ENCODE measurements around the gene FAM89A. TPM values are rescaled to one million over a fixed set of nuclear protein-coding genes. Genes with fewer than 3 reads are reported as not detected.

Gene FAM89A
- total and polyA plus RNA-seq, 2 of the 13 experiments (the other 11 are each of a cell fraction or from before 2014, with no cell fraction given), result 0.35 to 0.44 TPM

- DNase-seq (ENCODE audit: low spot score) (no peak), ATAC-seq (no peak), FAIRE-seq (no peak)
- H3K36me3 ChIP-seq (replicated peaks in 1 of 2; ENCODE audit: control insufficient read depth in 1 of 2, insufficient read depth in 2 of 2, low read length in 2 of 2), result no peaks in the 10 kb centered on the region
- no peak for TF ChIP-seq SMYD3 (CRISPR knock-in tag; IDR thresholded peaks at IDR 0.05)
- TF ChIP-seq AHR (CRISPR knock-in tag; IDR thresholded peaks at IDR 0.05), result no peak
- H3K4me2 ChIP-seq (ENCODE audit: low read depth, low read length), result no peak overlapping the region
- no TSS peak for BruUV-seq (replicated peaks)
- in situ Hi-C loops (cut with HindIII; ENCODE audit: extremely low pct_ligation_motif_present, low pct_unique_long_range_greater_than_20kb), result no loop called here
- no peaks in the 10 kb centered on the region for H3K79me2 ChIP-seq (ENCODE audit: insufficient read depth, low read length)
- peaks cover 0 to 5% of the 10 kb centered on the region in 2 experiments; a peak in 1 of 5 replicates for H3K27me3 ChIP-seq (ENCODE audit: control insufficient read depth in 1 of 2, insufficient read depth in 2 of 2, low read length in 2 of 2)
- H3K9me3 ChIP-seq (ENCODE audit: low read length), result no peaks in the 10 kb centered on the region
- intact Hi-C loops (cut with micrococcal nuclease; ENCODE audit: unreplicated experiment), result no loop called here
- 0 out of 2 replicates have a peak, but pooled peaks cover 6% of the 10 kb centered on the region for H3K4me1 ChIP-seq (ENCODE audit: insufficient read depth, low read length)
- H4K20me1 ChIP-seq (ENCODE audit: insufficient read depth, low read length), result no peaks in the 10 kb centered on the region
- no peak overlapping the region for H3K9ac ChIP-seq (ENCODE audit: insufficient read depth, low read depth, low read length)
- H2AFZ ChIP-seq (ENCODE audit: low read length), result no peak overlapping the region
- no peak overlapping the region for H3K27ac ChIP-seq (ENCODE audit: extremely low read length, insufficient read depth, low read length)
- POLR2A ChIA-PET, result no interaction called here
- no peak overlapping the region for H3K4me3 ChIP-seq (replicated peaks in 1 of 3; ENCODE audit: insufficient read depth in 1 of 3, low read depth in 2 of 3, low read length in 3 of 3)
- 37% methylated on average over 5 of the region's 5 CpGs for WGBS (ENCODE audit: low lambda C conversion rate)
- CTCF ChIA-PET (ENCODE audit: low intra/inter-chr PET ratio, low total read pairs), result no interaction called here
These were observed 23.1 kb downstream of the FAM89A start for GRCh38 chr1:231016966-231017365.

GRCh38 chr1:231016234-231016633 lies 23.8 kb downstream of the FAM89A start:
- no TSS peak for BruUV-seq (replicated peaks)
- Histone ChIP-seq H2AFZ (ENCODE audit: low read length) (no peak overlapping the region), H3K36me3 (replicated peaks in 1 of 2; ENCODE audit: control insufficient read depth in 1 of 2, insufficient read depth in 2 of 2, low read length in 2 of 2) (no peaks in the 10 kb centered on the region), H3K27ac (ENCODE audit: extremely low read length, insufficient read depth, low read length) (no peak overlapping the region), H3K27me3 (ENCODE audit: control insufficient read depth in 1 of 2, insufficient read depth in 2 of 2, low read length in 2 of 2) (peaks cover 0 to 5% of the 10 kb centered on the region in 2 experiments; a peak in 1 of 5 replicates), H3K9me3 (ENCODE audit: low read length) (no peaks in the 10 kb centered on the region), H3K79me2 (ENCODE audit: insufficient read depth, low read length) (no peaks in the 10 kb centered on the region), H3K4me3 (replicated peaks in 1 of 3; ENCODE audit: insufficient read depth in 1 of 3, low read depth in 2 of 3, low read length in 3 of 3) (no peak overlapping the region), H4K20me1 (ENCODE audit: insufficient read depth, low read length) (no peaks in the 10 kb centered on the region), H3K4me2 (ENCODE audit: low read depth, low read length) (no peak overlapping the region), H3K4me1 (ENCODE audit: insufficient read depth, low read length) (0 out of 2 replicates have a peak, but pooled peaks cover 6% of the 10 kb centered on the region), H3K9ac (ENCODE audit: insufficient read depth, low read depth, low read length) (no peak overlapping the region)
- WGBS (ENCODE audit: low lambda C conversion rate), result 65% methylated on average over 6 of the region's 6 CpGs
- intact Hi-C loops (cut with micrococcal nuclease; ENCODE audit: unreplicated experiment) (no loop called here), in situ Hi-C loops (cut with HindIII; ENCODE audit: extremely low pct_ligation_motif_present, low pct_unique_long_range_greater_than_20kb) (no loop called here)
- CTCF ChIA-PET (ENCODE audit: low intra/inter-chr PET ratio, low total read pairs), result interaction anchor here (1.5 kb wide), 1 partner anchor 194 kb away, joined by 4 read pairs; no protein-coding TSS in a partner anchor
- FAIRE-seq (no peak), ATAC-seq (no peak), DNase-seq (ENCODE audit: low spot score) (no peak)
- POLR2A ChIA-PET, result no interaction called here
- no peak for TF ChIP-seq ZNF710 (CRISPR knock-in tag; IDR thresholded peaks at IDR 0.05; ENCODE audit: borderline replicate concordance)
- no peak for TF ChIP-seq ZNF766 (CRISPR knock-in tag; IDR thresholded peaks at IDR 0.05; ENCODE audit: borderline replicate concordance)
- no peak for TF ChIP-seq ZNF253 (CRISPR knock-in tag; IDR thresholded peaks at IDR 0.05; ENCODE audit: borderline replicate concordance)
- TF ChIP-seq PBX2 (CRISPR knock-in tag; IDR thresholded peaks at IDR 0.05), result no peak
- no peak for TF ChIP-seq ZMYM3 (CRISPR knock-in tag; IDR thresholded peaks at IDR 0.05)
- TF ChIP-seq ZNF7 (CRISPR knock-in tag; IDR thresholded peaks at IDR 0.05), result no peak
- no peak for TF ChIP-seq DZIP1 (CRISPR knock-in tag; IDR thresholded peaks at IDR 0.05)
- TF ChIP-seq ZBTB21 (CRISPR knock-in tag; IDR thresholded peaks at IDR 0.05), result no peak
- no peak for TF ChIP-seq SNRNP70 (IDR thresholded peaks at IDR 0.05; ENCODE audit: low read depth, low read length)
- TF ChIP-seq XBP1 (CRISPR knock-in tag; IDR thresholded peaks at IDR 0.05), result no peak

Data from HepG2 (cell line).